ENCODE data around the gene NAA60.

GRCh38 chr16:3515897-3516296 is 72.4 kb downstream of the NAA60 start:
- no peak for TF ChIP-seq SIN3A (IDR thresholded peaks at IDR 0.05; ENCODE audit: borderline replicate concordance, low read depth, low read length)
- TF ChIP-seq NCOA5 (CRISPR knock-in tag; IDR thresholded peaks at IDR 0.05), result no peak
- TF ChIP-seq MAFK (conservative IDR thresholded peaks at IDR 0.05 in 1 of 2, IDR thresholded peaks at IDR 0.05 in 1 of 2; ENCODE audit: low read length in 2 of 2), result no peak
- TF ChIP-seq RARA (CRISPR knock-in tag; IDR thresholded peaks at IDR 0.05), result no peak
- TF ChIP-seq FOXM1 (CRISPR knock-in tag; IDR thresholded peaks at IDR 0.05), result no peak
- TF ChIP-seq TARDBP (CRISPR knock-in tag; IDR thresholded peaks at IDR 0.05), result no peak
